Endodermal cell (in vitro differentiated cells): Measurements from ENCODE around the gene RNGTT. TPM values are rescaled to one million over a fixed set of nuclear protein-coding genes. Genes with fewer than 3 reads are reported as not detected.
"Not testable (repeated sequence)": the region's sequence is repeated elsewhere in the genome, so short reads cannot be mapped to it uniquely, and the experiment has no call there.

Experiments used
- DNase-seq: peaks from one replicate; pipeline ENCODE4 v3.0.0-alpha.2; 2017
- H3K27ac ChIP-seq: 2 replicates; pipeline ENCODE4 v1.5.1; 2013; ENCODE audit warnings: mild to moderate bottlenecking, low read depth, low read length, moderate library complexity
- H3K27me3 ChIP-seq: 2 replicates; pipeline ENCODE4 v1.6.1; 2013; ENCODE audit warnings: mild to moderate bottlenecking, low read length, moderate library complexity; ENCODE audit not compliant: insufficient read depth, control insufficient read depth, poor library complexity, severe bottlenecking
- H3K36me3 ChIP-seq: 2 replicates; pipeline ENCODE4 v1.7.0; 2013; ENCODE audit warnings: mild to moderate bottlenecking, low read length, moderate library complexity; ENCODE audit not compliant: control insufficient read depth, insufficient read depth
- H3K4me1 ChIP-seq: one replicate; pipeline ENCODE4 v1.7.0; 2013; ENCODE audit warnings: low read length; ENCODE audit not compliant: control insufficient read depth, insufficient read depth
- H3K4me3 ChIP-seq: 2 replicates; pipeline ENCODE4 v1.5.1; 2013; ENCODE audit warnings: mild to moderate bottlenecking, low read length, moderate library complexity
- H3K9ac ChIP-seq: 2 replicates; pipeline ENCODE4 v1.6.1; 2013; ENCODE audit warnings: mild to moderate bottlenecking, low read length, moderate library complexity; ENCODE audit not compliant: poor library complexity, severe bottlenecking; ENCODE audit errors: extremely low read depth
- H3K9me3 ChIP-seq: 2 replicates; pipeline ENCODE4 v1.6.1; 2013; ENCODE audit warnings: mild to moderate bottlenecking, low read length, moderate library complexity; ENCODE audit not compliant: control insufficient read depth
- H3K27ac Mint-ChIP-seq: 2 replicates; pipeline ENCODE4 v1.8.0; 2020; ENCODE audit warnings: mixed read lengths
- H3K27me3 Mint-ChIP-seq: 2 replicates; pipeline ENCODE4 v1.8.0; 2021; ENCODE audit warnings: mild to moderate bottlenecking, mixed read lengths; ENCODE audit not compliant: insufficient read depth
- H3K36me3 Mint-ChIP-seq: 2 replicates; pipeline ENCODE4 v1.8.0; 2020; ENCODE audit warnings: low read depth, mixed read lengths
- H3K4me1 Mint-ChIP-seq: 2 replicates; pipeline ENCODE4 v1.8.0; 2020; ENCODE audit warnings: mixed read lengths
- H3K4me3 Mint-ChIP-seq: 2 replicates; pipeline ENCODE4 v1.8.0; 2020; ENCODE audit warnings: mild to moderate bottlenecking, moderate library complexity, mixed read lengths
- H3K9me3 Mint-ChIP-seq: 2 replicates; pipeline ENCODE4 v1.8.0; 2020; ENCODE audit warnings: mild to moderate bottlenecking, mixed read lengths
- WGBS, 2 experiments: methylation state at CpG; one replicate each; pipeline versions ENCODE4 v1.1.5 to v1.1.7; 2013; ENCODE audit warnings: missing lambda C conversion rate in 2 of 2, mixed read lengths in 1 of 2; ENCODE audit not compliant: insufficient coverage in 1 of 2, insufficient read length in 1 of 2; 5-methylcytosine and 5-hydroxymethylcytosine counted together
- total RNA-seq, 2 donors: library from RNA; stranded (reverse); fragmentation: NEBNext Ultra II Directional in 1 of 2; extraction: Animal tissue kit (Norgen Biotek cat#: 25700) in 1 of 2; gene quantifications; 2 replicates in 1 of 2; 3 replicates in 1 of 2; pipeline ENCODE4 v1.2.1, GENCODE V29; 2021
- TF ChIP-seq, protein P1 (sequence below): fragments of 200-600 bp; sonication (generic); conservative IDR thresholded peaks from 2 replicates; pipeline ENCODE4 v1.5.0; 2021; ENCODE audit warnings: antibody characterized with exemption, mild to moderate bottlenecking

Gene RNGTT
- total RNA-seq, 2 donors from 2014 or later: 21.5 to 28.7 TPM

- Mint-ChIP-seq H3K27ac (no peak overlapping the region), H3K36me3 (peaks cover 12% of the 10 kb centered on the region), H3K4me1 (peaks cover 45% of the 10 kb centered on the region), H3K4me3 (no peak overlapping the region), H3K9me3 (no peaks in the 10 kb centered on the region), H3K27me3 (no peaks in the 10 kb centered on the region)
- Histone ChIP-seq H3K9ac (no peak overlapping the region), H3K4me1 (peaks cover 6% of the 10 kb centered on the region), H3K27me3 (no peaks in the 10 kb centered on the region), H3K9me3 (no peaks in the 10 kb centered on the region), H3K27ac (no peak overlapping the region), H3K36me3 (peaks cover 7% of the 10 kb centered on the region), H3K4me3 (no peak overlapping the region)
- TF ChIP-seq, protein P1, sequence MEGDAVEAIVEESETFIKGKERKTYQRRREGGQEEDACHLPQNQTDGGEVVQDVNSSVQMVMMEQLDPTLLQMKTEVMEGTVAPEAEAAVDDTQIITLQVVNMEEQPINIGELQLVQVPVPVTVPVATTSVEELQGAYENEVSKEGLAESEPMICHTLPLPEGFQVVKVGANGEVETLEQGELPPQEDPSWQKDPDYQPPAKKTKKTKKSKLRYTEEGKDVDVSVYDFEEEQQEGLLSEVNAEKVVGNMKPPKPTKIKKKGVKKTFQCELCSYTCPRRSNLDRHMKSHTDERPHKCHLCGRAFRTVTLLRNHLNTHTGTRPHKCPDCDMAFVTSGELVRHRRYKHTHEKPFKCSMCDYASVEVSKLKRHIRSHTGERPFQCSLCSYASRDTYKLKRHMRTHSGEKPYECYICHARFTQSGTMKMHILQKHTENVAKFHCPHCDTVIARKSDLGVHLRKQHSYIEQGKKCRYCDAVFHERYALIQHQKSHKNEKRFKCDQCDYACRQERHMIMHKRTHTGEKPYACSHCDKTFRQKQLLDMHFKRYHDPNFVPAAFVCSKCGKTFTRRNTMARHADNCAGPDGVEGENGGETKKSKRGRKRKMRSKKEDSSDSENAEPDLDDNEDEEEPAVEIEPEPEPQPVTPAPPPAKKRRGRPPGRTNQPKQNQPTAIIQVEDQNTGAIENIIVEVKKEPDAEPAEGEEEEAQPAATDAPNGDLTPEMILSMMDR: no peak
- WGBS, 2 experiments: 93 to 100% methylated on average over 3 to 4 of the region's 4 CpGs
- no peak for DNase-seq
These were observed 228.9 kb downstream of the RNGTT start for GRCh38 chr6:88734544-88734943.

- peak; percentile 79 for DNase-seq
These were observed 232.8 kb downstream of the RNGTT start for GRCh38 chr6:88730611-88731011.

GRCh38 chr6:88728756-88729155 is 234.7 kb downstream of the RNGTT start:
- no peak overlapping the region for H3K4me3 ChIP-seq
- no peak overlapping the region for H3K9ac ChIP-seq
- WGBS, 2 experiments: 48 to 51% methylated on average over 9 to 10 of the region's 10 CpGs
- peak; percentile 63 for DNase-seq
- Mint-ChIP-seq H3K4me1 (peaks cover 70% of the 10 kb centered on the region), H3K27ac (no peak overlapping the region), H3K36me3 (peaks cover 3% of the 10 kb centered on the region), H3K9me3 (peaks cover 5% of the 10 kb centered on the region), H3K4me3 (peak overlapping the region; percentile 19), H3K27me3 (no peaks in the 10 kb centered on the region)
- H3K36me3 ChIP-seq: no peaks in the 10 kb centered on the region
- H3K27ac ChIP-seq: no peak overlapping the region
- H3K27me3 ChIP-seq: no peaks in the 10 kb centered on the region
- H3K4me1 ChIP-seq: peaks cover 12% of the 10 kb centered on the region
- H3K9me3 ChIP-seq: peaks cover 7% of the 10 kb centered on the region
- TF ChIP-seq, protein P1: no peak

More at GRCh38 chr6:88730611-88731011, 232.8 kb downstream of the RNGTT start:
- Histone ChIP-seq H3K4me1 (peaks cover 12% of the 10 kb centered on the region), H3K4me3 (peak overlapping the region; percentile 59), H3K27me3 (no peaks in the 10 kb centered on the region), H3K9ac (peak overlapping the region; percentile 17), H3K36me3 (no peaks in the 10 kb centered on the region), H3K27ac (peak overlapping the region; percentile 14), H3K9me3 (no peaks in the 10 kb centered on the region)
- TF ChIP-seq, protein P1: no peak
- WGBS, 2 experiments: 42% methylated on average over 4 of the region's 4 CpGs; no CpG with 5 or more reads in 1 of the 2 experiments
- Mint-ChIP-seq H3K9me3 (no peaks in the 10 kb centered on the region), H3K27me3 (no peaks in the 10 kb centered on the region), H3K27ac (peak overlapping the region; percentile 83), H3K4me1 (peaks cover 61% of the 10 kb centered on the region), H3K36me3 (no peaks in the 10 kb centered on the region), H3K4me3 (peak overlapping the region; percentile 29)

- DNase-seq, H3K27me3 Mint-ChIP-seq, H3K36me3 ChIP-seq, H3K9me3 ChIP-seq, H3K27me3 ChIP-seq, H3K36me3 Mint-ChIP-seq, H3K9ac ChIP-seq, H3K27ac ChIP-seq: not testable (repeated sequence)
- 29% methylated on average over 1 of the region's 1 CpG; no CpG with 5 or more reads in 1 of the 2 experiments for WGBS, 2 experiments
- Mint-ChIP-seq H3K9me3 (peaks cover 10% of the 10 kb centered on the region), H3K27ac (peak overlapping the region; percentile 94), H3K4me1 (peaks cover 73% of the 10 kb centered on the region), H3K4me3 (peak overlapping the region; percentile 32)
- peak overlapping the region; percentile 21 for H3K4me3 ChIP-seq
- peaks cover 12% of the 10 kb centered on the region for H3K4me1 ChIP-seq
These were observed 237.0 kb downstream of the RNGTT start for GRCh38 chr6:88726409-88726808.
